ENCODE results near the gene COBLL1.
"Not testable (repeated sequence)": the region's sequence is repeated elsewhere in the genome, so short reads cannot be mapped to it uniquely, and the experiment has no call there.

COBLL1 gene

GRCh38 chr2:164711766-164712138 is 129.9 kb downstream of the COBLL1 start:
- DNase-seq: no peak
- TF ChIP-seq CTCF (IDR thresholded peaks at IDR 0.05; ENCODE audit: borderline replicate concordance, extremely low read depth, low read length, poor library complexity, severe bottlenecking): no peak
- no peak for TF ChIP-seq EZH2 (IDR thresholded peaks at IDR 0.05; ENCODE audit: borderline replicate concordance, low read depth, low read length, severe bottlenecking)
- H3K27ac ChIP-seq (ENCODE audit: low read length): no peak overlapping the region

GRCh38 chr2:164710837-164711765 is 130.5 kb downstream of the COBLL1 start:
- no peaks in the 10 kb centered on the region for H3K79me2 ChIP-seq (ENCODE audit: insufficient read depth, low read length)
- DNase-seq (no peak), ATAC-seq (ENCODE audit: insufficient read depth, low read depth) (no peak)
- no peak for TF ChIP-seq EZH2 (IDR thresholded peaks at IDR 0.05; ENCODE audit: borderline replicate concordance, low read depth, low read length, severe bottlenecking)
- no peak for TF ChIP-seq CTCF (IDR thresholded peaks at IDR 0.05; ENCODE audit: borderline replicate concordance, extremely low read depth, low read length, poor library complexity, severe bottlenecking)
- no peaks in the 10 kb centered on the region for H3K9me3 ChIP-seq (ENCODE audit: insufficient read depth, low read length, severe bottlenecking)
- no peak overlapping the region for H3K4me2 ChIP-seq (ENCODE audit: insufficient read depth, low read length)
- H3K4me3 ChIP-seq (ENCODE audit: low read depth in 1 of 2, low read length in 2 of 2): no peak overlapping the region
- no peak overlapping the region for H3K9ac ChIP-seq (ENCODE audit: low read depth, low read length)
- no peaks in the 10 kb centered on the region for H3K36me3 ChIP-seq (ENCODE audit: insufficient read depth, low read length)
- no peak overlapping the region for H3K27ac ChIP-seq (ENCODE audit: low read length)
- H4K20me1 ChIP-seq (ENCODE audit: insufficient read depth, low read length): no peaks in the 10 kb centered on the region
- H3K4me1 ChIP-seq (ENCODE audit: insufficient read depth, low read length): no peaks in the 10 kb centered on the region
- H3K27me3 ChIP-seq (ENCODE audit: insufficient read depth, low read length, poor library complexity): no peaks in the 10 kb centered on the region
- H2AFZ ChIP-seq (ENCODE audit: low read depth, low read length): no peak overlapping the region

More at GRCh38 chr2:164711766-164712138, 129.9 kb downstream of the COBLL1 start:
- Histone ChIP-seq H4K20me1 (ENCODE audit: insufficient read depth, low read length) (no peaks in the 10 kb centered on the region), H3K4me3 (ENCODE audit: low read depth in 1 of 2, low read length in 2 of 2) (no peak overlapping the region), H2AFZ (ENCODE audit: low read depth, low read length) (no peak overlapping the region), H3K27me3 (ENCODE audit: insufficient read depth, low read length, poor library complexity) (no peaks in the 10 kb centered on the region), H3K4me1 (ENCODE audit: insufficient read depth, low read length) (no peaks in the 10 kb centered on the region), H3K4me2 (ENCODE audit: insufficient read depth, low read length) (no peak overlapping the region), H3K79me2 (ENCODE audit: insufficient read depth, low read length) (no peaks in the 10 kb centered on the region), H3K9me3 (ENCODE audit: insufficient read depth, low read length, severe bottlenecking) (no peaks in the 10 kb centered on the region), H3K9ac (ENCODE audit: low read depth, low read length) (no peak overlapping the region), H3K36me3 (ENCODE audit: insufficient read depth, low read length) (no peaks in the 10 kb centered on the region)
- ATAC-seq (ENCODE audit: insufficient read depth, low read depth): no peak

GRCh38 chr2:164710252-164710836 is 131.3 kb downstream of the COBLL1 start:
- ATAC-seq (ENCODE audit: insufficient read depth, low read depth); DNase-seq; H3K4me2 ChIP-seq (ENCODE audit: insufficient read depth, low read length); H3K27ac ChIP-seq (ENCODE audit: low read length); H3K79me2 ChIP-seq (ENCODE audit: insufficient read depth, low read length); H3K36me3 ChIP-seq (ENCODE audit: insufficient read depth, low read length); H3K27me3 ChIP-seq (ENCODE audit: insufficient read depth, low read length, poor library complexity); H4K20me1 ChIP-seq (ENCODE audit: insufficient read depth, low read length); H3K9me3 ChIP-seq (ENCODE audit: insufficient read depth, low read length, severe bottlenecking); H2AFZ ChIP-seq (ENCODE audit: low read depth, low read length); H3K4me3 ChIP-seq (ENCODE audit: low read depth in 1 of 2, low read length in 2 of 2); H3K4me1 ChIP-seq (ENCODE audit: insufficient read depth, low read length); H3K9ac ChIP-seq (ENCODE audit: low read depth, low read length): not testable (repeated sequence)

GRCh38 chr2:164706522-164706921 is 135.1 kb downstream of the COBLL1 start:
- no peaks in the 10 kb centered on the region for H4K20me1 ChIP-seq (ENCODE audit: insufficient read depth, low read length)
- no peak overlapping the region for H3K27ac ChIP-seq (ENCODE audit: low read length)
- H2AFZ ChIP-seq (ENCODE audit: low read depth, low read length): no peak overlapping the region
- H3K79me2 ChIP-seq (ENCODE audit: insufficient read depth, low read length): no peaks in the 10 kb centered on the region
- DNase-seq (no peak), ATAC-seq (ENCODE audit: insufficient read depth, low read depth) (no peak)
- H3K4me3 ChIP-seq (ENCODE audit: low read depth in 1 of 2, low read length in 2 of 2): no peak overlapping the region
- TF ChIP-seq EZH2 (IDR thresholded peaks at IDR 0.05; ENCODE audit: borderline replicate concordance, low read depth, low read length, severe bottlenecking): no peak
- no peak for TF ChIP-seq CTCF (IDR thresholded peaks at IDR 0.05; ENCODE audit: borderline replicate concordance, extremely low read depth, low read length, poor library complexity, severe bottlenecking)
- no peaks in the 10 kb centered on the region for H3K4me1 ChIP-seq (ENCODE audit: insufficient read depth, low read length)
- H3K27me3 ChIP-seq (ENCODE audit: insufficient read depth, low read length, poor library complexity): no peaks in the 10 kb centered on the region
- no peaks in the 10 kb centered on the region for H3K36me3 ChIP-seq (ENCODE audit: insufficient read depth, low read length)
- H3K9me3 ChIP-seq (ENCODE audit: insufficient read depth, low read length, severe bottlenecking): no peaks in the 10 kb centered on the region
- no peak overlapping the region for H3K4me2 ChIP-seq (ENCODE audit: insufficient read depth, low read length)
- no peak overlapping the region for H3K9ac ChIP-seq (ENCODE audit: low read depth, low read length)

Data from DND-41 (cell line).